8988T (cell line): ENCODE data around the gene LIMS2.

Experiments
- DNase-seq: peaks from one replicate; pipeline ENCODE4 v3.0.0; 2011

The LIMS2 gene

DNA sequence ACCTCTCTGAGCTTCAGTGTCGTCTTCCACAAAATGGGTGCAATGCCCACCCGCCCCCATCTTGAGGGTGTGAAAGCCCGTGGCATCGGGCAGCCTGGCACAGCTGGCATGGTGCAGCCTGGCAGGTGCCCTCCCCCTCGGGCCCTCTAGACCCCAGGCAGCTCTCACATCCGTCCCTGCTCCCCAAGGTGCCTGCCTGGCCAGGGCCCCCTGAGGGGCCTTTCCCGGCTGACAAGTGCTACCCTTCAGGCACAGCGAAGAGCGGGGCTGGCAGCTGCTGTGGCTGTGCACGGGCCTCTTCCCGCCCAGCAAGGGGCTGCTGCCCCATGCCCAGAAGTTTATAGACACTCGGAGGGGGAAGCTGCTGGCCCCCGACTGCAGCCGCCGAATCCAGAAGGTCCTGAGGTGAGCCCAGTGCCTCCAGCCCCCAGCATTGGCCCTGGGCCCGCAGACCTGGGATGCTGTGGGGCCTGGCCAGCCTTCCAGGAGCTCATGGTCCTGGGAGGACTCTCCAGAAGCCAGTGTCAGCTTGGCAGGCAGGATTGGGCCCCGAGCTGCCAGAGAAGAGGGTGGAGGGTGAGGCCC lies 43.2 kb downstream of the LIMS2 start:
- no peak for DNase-seq

DNA sequence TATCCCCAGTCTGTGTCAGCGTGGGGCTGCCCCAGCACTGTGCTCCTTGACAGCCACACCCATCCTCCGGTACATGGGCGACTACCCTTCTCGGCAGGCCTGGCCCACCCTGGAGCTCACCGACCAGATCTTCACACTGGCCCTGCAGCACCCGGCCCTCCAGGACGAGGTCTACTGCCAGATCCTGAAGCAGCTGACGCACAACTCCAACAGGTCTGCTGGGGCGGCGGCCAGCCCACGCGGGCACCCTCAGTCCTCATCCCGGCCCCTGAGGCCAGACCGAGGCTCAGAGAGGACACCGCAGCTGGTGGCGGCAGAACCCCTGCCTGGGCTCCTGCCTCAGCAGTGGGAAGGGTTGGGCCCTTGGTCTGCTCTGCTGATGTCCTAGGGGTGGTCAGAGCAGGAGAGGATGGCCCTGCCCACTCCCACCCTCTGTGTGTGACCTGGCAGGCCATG lies 43.8 kb downstream of the LIMS2 start:
- no peak for DNase-seq

DNA sequence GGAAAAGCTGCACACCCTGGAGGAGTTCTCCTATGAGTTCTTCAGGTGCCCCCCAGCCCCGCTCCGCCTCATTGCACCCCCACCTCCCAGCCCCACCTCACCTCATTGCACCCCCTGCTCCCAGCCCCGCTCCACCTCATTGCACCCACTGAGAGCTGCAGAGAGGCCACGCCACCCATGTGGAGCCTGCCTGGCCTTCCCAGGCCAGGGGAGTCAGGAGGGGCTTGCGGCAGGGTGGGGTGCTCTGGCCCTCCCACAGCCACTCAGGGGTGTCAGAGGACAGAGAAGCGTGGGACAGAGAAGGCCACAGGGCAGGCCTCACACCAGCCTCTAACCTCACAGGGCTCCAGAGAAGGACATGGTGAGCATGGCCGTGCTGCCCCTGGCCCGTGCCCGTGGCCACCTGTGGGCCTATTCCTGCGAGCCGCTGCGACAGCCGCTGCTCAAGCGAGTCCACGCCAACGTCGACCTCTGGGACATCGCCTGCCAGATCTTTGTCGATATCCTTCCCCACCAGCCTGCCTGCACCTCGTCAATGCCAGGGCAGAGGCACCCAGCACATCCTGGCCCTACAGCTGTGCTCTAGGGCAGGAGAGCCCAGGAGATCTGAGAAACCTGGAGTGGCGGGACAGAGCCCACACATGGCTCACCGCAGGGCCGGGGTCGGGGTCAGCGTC lies 44.3 kb downstream of the LIMS2 start:
- DNase-seq = no peak

DNA sequence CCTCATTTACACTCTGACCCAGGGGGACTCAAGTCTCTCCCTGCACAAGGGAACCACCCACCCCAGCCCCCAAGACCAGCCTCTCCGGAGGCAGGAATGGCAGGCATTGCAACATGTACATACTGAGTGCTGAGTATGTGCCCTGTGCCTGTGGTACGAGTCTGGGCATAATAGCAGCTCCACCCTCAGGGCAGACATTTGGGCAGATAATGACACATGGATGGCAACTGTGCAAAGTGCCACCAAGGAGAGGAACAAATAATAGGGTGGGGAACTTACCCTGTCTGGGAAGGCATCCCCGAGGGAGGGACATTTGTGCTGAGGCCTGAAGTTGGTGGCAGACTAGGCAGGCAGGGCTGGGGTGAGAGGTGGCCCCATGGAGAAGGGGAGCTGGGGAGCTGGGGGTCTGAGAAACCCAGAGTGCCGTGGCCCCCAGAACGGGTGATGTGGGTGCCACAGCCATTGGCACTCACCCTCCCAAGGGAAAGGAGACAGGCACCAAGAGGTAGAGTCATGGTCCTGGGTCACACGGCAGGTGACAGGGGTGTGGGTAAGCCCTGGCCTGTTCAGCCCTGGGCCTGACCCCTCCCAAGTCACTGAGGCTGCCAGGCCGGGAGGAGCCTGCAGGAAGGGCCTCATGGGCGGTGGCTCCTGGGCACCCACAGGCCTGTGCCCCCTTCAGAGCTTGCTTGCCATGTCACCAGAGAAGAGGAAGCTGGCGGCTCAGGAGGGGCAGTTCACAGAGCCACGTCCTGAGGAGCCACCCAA lies 45.0 kb downstream of the LIMS2 start:
- no peak for DNase-seq

DNA sequence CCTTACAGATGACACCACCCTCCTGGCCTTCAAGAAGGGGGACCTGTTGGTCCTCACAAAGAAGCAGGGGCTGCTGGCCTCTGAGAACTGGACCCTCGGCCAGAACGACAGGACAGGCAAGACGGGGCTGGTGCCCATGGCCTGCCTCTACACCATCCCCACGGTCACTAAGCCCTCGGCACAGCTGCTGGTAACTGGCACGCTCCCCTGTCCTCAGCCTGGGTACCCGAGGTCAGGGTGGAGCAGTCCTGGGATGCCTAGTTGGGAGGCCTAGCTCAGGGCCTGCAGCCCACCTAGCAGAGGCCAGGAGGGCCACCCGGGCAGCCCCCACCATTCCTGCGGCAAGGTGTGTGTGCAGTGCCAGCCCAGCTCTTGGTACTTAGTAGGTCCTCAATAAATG lies 45.7 kb downstream of the LIMS2 start:
- no peak for DNase-seq

DNA sequence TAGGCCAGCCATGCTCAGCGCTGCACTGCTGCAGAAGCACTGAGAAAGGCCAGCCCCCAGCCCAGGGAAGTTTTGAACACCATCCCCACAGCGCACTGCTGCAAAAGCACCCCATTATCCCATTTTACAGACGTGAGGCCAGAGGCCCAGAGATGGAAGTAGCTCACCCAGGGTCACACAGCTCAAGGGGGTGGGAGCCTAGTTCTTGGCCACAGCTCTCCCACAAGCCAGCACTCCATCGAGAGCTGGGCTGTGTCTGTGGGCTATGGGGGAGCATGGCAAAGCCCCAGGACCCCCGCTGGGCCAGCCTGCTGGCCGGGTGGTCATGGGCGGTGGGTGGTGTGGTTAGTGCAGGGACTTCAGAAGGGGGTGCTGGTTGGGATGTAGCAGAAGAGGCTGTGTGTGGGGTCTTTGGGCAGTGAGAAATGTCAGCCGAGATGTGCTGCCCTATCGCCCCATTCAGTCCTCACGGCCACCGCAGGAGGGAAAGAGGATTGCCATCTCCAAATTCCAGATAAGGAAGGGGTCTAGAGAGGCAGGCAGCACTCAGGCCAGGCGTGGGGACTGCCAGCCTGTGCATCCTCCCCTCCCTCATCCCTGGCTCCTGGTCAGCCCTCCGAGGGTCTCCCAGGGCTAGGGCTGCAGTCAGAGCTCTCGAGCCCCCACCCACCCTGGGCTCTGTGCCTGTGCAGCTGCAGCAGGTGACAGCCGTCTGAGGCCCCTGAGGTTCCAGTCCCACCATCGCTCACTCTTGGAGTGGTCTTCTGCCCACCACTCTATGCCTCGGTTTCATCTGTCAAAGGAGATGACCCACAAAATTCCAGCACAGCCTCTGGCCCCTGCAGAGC lies 46.3 kb downstream of the LIMS2 start:
- no peak for DNase-seq

DNA sequence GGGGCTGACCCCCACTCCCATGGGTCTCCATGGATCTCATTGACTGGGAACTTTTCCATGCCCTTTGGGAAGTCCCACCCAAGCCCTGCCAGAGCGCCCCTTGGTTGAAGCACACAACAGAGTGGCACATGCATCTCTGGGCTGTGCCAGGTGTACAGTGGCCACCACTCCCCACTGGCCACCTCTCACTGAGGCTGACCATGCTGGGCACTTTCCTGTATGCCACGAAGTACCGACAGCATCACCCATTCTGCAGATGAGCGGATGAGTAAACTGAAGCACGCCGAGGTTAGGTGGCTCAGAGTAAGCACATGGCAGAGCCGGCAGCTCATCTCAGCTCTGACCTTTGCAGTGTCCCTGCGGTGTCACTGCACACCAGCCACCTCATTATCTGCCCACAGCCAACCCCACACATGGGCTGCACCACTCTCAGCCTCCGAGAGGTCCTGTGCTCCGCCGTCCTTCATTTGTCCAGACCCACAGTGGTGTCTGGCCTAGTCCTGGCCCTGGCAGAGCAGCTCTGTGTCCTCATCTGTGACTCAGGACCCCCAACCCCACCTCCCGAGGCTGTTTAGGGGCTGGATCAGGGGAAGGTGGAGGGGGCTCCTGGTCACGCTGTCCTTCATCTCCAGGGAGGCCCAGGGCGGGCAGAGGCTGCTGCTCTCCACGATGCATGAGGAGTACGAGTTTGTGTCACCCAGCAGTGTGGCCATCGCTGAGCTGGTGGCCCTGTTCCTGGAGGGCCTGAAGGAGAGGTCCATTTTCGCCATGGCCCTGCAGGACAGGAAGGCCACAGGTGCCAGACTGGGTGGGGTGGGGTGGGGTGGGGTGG lies 47.4 kb downstream of the LIMS2 start:
- DNase-seq = no peak

DNA sequence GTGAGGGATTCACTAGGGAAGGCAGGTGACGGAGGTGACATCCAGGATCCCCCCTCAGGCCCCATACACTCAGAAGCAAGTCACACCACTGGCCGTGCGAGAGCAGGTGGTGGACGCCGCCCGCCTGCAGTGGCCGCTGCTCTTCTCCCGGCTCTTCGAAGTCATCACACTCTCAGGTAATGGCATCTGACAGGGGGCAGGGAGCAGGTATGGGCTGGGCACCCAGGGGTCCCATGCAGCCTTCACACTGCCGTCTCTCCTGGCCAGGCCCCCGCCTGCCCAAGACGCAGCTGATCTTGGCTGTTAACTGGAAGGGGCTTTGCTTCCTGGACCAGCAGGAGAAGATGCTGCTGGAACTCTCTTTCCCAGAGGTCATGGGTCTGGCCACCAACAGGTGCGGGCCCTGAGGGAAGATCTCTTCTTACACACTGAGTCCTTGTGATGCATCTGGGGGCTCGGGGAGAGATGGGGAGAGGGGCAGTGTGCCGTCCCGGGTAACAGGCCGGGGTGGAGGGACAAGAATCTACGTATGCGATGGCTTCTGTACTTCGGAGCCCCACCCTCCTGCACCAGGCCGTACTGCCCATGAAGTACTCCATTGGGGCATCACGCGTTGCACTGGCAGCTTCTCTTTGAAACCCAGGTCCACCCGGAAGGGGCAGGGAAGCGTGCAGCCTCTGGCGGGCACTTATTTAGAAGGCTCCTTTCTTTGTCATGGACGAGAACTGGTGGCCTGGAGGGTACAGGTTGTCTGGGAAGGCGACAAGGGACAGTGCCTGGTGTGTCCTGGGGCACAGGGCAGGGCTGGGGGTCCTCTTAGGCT lies 48.2 kb downstream of the LIMS2 start:
- DNase-seq = no peak

DNA sequence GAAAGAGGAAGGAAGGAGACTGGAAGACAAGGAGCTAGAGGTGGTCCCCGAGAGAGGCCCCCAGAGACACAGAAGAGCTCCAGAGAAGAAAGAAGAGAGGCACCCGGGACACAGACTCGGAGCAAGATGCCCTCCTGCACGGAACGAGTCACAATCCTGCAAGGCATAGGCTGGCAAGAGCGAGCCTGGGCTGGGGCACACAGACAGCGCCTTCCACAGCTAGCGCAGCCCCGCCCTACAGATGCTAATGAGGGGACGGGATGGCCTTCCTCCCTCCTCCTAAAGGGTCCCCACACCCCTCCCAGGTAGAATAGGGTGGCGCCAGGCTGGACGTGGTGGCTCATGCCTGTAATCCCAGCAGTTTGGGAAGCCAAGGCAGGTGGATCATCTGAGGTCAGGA lies 49.2 kb downstream of the LIMS2 start:
- no peak for DNase-seq

DNA sequence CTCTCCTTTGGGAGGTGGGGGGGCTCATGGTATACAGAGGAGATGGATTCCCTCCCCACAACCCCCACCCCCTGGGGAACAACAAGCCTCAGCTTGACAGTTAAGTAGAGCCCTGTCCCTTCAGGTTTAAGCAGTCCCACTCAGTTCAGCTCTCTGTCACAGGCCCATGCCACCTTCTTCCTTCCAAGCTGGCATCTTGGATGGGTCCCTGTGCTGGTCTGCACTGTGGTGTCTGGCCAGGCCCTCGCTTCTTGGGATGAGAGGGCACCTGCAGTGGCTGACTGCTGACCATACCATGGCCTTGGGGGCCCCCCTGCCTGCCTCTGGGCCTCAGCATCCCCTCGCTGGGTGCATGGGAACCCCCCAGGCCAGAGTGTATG lies 49.8 kb downstream of the LIMS2 start:
- DNase-seq = no peak

DNA sequence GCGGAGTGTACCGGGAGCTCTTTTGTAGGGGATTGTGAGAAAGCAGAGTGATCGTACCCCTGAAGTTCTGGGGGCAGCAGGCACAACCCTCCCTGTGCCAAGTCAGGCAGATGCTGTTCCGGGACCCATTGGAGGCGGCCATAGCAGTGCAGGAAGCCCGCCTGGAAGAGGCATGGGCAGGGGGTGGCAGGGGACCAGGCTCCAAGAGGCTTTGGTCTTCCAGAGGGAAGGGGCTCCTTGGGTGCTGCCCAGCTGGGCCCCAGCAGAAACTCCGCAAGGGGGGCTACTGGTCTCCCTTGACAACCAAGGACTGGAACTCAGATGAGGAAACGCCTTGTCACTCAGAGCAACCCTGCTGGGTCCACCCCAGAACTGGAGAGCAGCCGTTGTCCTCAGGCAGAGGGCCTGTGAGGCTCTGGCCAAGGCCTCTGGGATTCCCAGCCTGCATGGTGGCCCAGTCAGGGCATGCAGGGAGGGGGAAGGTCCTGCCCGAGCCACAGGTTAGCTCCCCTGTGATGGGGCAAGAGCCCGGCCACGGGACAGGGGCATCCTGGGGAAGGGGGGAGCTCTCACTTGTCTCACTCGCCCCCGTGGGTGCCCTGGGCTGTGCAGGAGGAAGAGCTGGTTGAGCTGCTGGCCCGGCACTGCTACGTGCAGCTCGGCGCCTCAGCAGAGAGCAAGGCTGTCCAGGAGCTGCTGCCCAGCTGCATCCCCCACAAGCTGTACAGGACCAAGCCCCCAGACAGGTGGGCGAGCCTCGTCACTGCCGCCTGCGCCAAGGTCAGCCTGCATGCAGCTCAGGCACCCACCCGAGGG lies 50.4 kb downstream of the LIMS2 start:
- no peak for DNase-seq

DNA sequence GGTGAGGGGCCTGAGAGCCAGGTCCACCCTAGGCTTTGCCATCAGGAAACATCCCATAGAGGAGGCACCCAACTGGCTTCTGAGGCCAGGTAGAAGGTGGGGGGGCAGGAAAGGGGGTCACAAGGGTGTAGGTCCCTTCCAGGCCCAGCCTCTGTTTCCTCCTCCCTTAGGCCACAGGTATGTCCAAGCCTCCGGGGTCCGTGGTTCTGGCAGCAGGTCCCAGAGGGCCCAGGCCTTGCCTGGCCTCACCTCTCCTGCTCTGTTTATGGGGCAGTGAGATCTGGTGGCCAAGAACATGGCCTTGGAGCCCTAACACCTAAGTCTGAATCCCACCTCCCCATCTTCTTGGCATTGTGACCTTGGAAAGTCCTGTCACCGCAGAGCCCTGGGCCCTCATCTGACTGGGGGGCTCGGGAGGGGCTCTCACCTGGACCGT lies 51.0 kb downstream of the LIMS2 start:
- no peak for DNase-seq

DNA sequence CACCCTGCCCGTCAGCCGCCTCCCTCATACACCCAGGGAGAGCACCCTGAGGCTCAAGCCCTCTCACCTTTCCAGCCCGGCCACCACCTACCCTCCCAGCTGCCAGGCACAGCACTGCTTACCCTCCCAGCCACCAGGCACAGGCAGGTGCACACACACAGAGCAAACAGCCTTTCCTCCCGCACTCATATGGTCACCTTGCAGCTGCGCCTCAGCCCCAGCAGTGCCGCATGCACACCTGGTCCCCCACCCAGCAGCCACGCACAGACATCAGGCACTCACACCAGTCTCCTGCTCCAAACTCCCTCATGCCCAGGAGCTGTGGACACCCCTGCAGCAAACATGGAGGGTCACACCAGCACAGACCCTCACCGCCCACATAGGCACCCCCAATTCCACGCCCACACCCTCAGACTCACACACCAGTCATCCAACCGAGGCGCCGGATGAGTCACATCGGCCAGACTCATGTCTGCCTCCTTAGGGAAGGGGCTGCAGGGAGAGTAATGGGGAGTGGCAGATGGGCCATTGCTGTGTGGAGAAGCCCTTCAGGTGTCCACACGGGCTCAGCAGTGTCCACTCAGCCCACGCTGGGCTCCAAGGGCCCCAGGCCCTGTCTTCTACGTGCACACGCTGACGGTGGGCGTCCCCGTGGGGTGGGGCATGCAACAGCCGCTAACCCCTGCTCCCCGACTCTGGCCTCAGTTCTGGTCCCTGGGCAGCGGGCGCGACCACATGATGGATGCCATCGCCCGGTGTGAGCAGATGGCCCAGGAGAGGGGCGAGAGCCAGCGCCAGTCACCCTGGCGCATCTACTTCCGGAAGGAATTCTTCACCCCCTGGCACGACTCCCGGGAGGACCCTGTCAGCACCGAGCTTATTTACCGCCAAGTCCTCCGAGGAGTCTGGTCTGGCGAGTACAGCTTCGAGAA lies 51.7 kb downstream of the LIMS2 start:
- no peak for DNase-seq

DNA sequence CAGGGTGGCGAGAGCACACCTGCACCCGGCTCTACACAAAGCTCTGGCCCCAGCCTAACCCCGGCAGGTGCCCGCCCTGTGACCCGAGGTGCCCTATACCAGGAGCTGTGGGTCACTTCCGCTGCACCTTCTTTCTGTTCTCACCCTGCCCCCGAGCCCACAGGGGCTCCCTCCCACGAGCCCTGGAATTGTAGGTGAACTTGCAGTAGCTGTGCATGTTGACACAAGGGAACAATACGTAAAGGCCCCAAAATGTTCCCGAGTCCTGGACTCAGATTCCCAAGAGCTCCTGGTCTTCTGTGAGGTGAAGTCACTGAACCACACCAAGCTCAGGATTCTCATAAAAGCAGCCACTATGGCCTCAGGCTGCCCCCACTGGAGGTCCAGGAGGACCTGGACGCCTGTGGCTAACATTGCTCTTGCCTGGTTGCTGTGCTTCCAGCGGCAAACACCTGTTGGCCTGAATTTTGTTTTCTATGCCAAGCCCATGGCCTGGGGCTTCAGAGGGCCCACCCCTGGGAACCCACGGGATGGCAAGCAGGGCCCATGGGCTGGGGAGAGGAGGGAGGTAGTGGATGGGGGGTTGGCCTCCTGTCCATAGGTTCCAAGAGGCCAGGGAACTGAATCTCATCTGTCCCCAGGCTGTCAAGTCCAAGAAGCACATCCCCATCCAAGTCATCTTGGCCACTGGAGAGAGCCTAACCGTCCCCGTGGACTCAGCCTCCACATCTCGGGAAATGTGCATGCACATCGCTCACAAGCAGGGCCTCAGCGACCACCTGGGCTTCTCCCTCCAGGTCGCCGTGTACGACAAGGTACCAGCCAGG lies 52.6 kb downstream of the LIMS2 start:
- no peak for DNase-seq

DNA sequence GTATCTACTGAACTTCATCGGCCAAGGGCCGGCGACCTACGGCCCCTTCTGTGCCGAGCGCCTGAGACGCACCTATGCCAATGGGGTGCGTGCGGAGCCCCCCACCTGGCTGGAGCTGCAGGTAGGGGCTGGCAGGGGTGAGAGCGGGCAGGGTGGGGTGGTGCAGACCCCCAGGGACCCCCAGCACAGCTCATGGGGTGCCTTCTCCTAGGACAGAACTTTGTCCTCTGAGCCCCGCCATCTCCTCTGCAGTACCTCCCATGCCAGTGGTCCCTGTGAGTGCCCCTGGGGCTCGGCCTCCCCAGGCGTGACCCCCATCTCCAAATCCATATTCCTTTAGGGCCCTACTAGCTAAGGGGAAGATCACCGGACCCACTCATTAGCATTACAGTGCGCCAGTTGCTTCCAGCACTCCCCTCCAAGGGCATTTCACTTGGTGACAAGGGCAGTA lies 53.3 kb downstream of the LIMS2 start:
- DNase-seq = no peak

DNA sequence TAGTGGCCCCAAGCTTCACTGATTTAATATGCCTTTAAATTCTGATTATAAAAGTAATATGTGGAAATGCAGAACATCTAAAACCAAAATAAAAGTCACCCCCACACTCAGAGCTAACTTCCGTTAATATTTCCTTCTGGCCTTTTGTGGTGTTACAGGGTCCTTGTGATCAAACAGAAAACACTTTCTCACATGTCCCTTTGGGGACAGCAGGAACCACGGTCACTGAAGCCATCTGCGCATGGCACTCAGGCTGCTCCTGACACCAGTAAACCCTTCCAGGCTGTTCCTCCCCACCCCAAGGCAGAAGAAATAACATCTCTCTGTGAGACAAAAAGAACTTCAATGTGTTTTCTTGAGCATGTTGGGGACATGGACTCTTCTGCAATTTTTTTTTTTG lies 54.5 kb downstream of the LIMS2 start:
- DNase-seq = no peak

DNA sequence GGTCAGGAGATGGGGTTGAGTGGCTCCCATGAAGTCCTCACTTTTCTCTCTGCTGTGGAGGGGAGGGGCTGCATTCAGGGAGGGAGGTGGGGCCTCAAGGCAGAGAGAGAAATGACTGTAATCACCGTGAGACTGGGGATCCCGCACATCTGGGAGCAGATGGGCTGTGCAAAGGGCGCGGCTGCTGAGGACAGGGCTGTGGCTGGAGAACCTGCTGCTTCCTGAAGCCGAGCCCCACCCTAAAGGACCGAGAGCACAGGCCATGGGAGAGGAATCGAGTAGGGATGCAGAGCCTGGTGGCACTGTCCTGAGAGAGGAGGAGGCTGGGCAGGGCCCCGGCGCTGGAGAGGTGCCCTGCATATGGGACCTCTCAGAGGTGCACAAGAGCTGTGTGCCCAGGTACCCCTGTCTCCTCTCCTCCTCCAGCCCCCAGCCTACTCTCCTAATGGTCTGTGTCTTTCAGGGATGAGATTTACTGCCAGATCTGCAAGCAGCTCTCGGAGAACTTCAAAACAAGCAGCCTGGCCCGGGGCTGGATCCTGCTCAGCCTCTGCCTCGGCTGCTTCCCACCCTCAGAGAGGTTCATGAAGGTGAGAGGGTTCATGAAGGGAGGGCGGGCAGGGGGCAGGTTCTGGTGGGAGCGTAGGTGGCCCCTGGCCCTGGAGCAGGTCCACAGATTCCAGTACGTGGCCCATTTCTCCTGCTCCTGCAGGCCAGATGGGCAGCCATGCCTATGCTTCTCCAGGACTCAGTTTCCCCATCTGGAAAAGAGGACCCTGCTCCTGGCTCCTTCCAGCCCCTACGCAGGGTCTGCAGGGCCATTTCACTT lies 55.2 kb downstream of the LIMS2 start:
- DNase-seq = no peak
